Natural killer cell (primary cell): ENCODE results near the gene JUND. TPM values are rescaled to one million over a fixed set of nuclear protein-coding genes. Genes with fewer than 3 reads are reported as not detected.

Source experiments
- ATAC-seq, 3 donors: fragments of 150-1000 bp in 2 of 3; fragments of 200-7000 bp in 1 of 3; cut with Tn5 transposase; 1 replicate in 1 of 3; 2 replicates in 2 of 3; pipeline ENCODE4 v1.10.0; 2021; ENCODE audit warnings: mild to moderate bottlenecking in 2 of 3, moderate library complexity in 2 of 3
- DNase-seq, 2 donors: peaks; one replicate each; pipeline versions ENCODE4 v3.0.0 to v3.0.0-alpha.2; 2013 to 2021; ENCODE audit warnings: mixed read lengths in 1 of 2
- H3K27ac ChIP-seq: one replicate; pipeline ENCODE4 v1.5.1; 2013; ENCODE audit warnings: mild to moderate bottlenecking, low read length
- H3K27me3 ChIP-seq: one replicate; pipeline ENCODE4 v1.6.1; 2013; ENCODE audit warnings: low read length; ENCODE audit not compliant: control insufficient read depth, insufficient read depth
- H3K36me3 ChIP-seq: one replicate; pipeline ENCODE4 v1.6.1; 2013; ENCODE audit warnings: low read length; ENCODE audit not compliant: control insufficient read depth, insufficient read depth
- H3K4me1 ChIP-seq: one replicate; pipeline ENCODE4 v1.6.1; 2013; ENCODE audit warnings: low read length; ENCODE audit not compliant: control insufficient read depth, insufficient read depth
- H3K4me3 ChIP-seq: one replicate; pipeline ENCODE4 v1.5.1; 2013; ENCODE audit warnings: low read length
- H3K9me3 ChIP-seq: one replicate; pipeline ENCODE4 v1.6.1; 2013; ENCODE audit warnings: low read length; ENCODE audit not compliant: control insufficient read depth, insufficient read depth
- H3K27ac Mint-ChIP-seq, 2 donors: one replicate each; pipeline ENCODE4 v1.8.0; 2022; ENCODE audit warnings: mild to moderate bottlenecking in 2 of 2, mixed read lengths in 2 of 2, moderate library complexity in 1 of 2
- H3K27me3 Mint-ChIP-seq, 2 donors: one replicate each; pipeline ENCODE4 v1.8.0; 2022; ENCODE audit warnings: low read depth in 2 of 2, mixed read lengths in 2 of 2
- H3K36me3 Mint-ChIP-seq: one replicate; pipeline ENCODE4 v1.8.0; 2022; ENCODE audit warnings: mixed read lengths
- H3K4me1 Mint-ChIP-seq, 2 donors: one replicate each; pipeline ENCODE4 v1.8.0; 2022; ENCODE audit warnings: mixed read lengths in 2 of 2
- H3K4me3 Mint-ChIP-seq: one replicate; pipeline ENCODE4 v1.8.0; 2022; ENCODE audit warnings: mild to moderate bottlenecking, moderate library complexity, mixed read lengths
- H3K9me3 Mint-ChIP-seq, 2 donors: one replicate each; pipeline ENCODE4 v1.8.0; 2022; ENCODE audit warnings: mixed read lengths in 2 of 2
- CTCF ChIP-seq: fragments of 200-600 bp; IDR thresholded peaks from one replicate; pipeline ENCODE4 v1.8.0; 2022; ENCODE audit warnings: antibody characterized with exemption
- WGBS: methylation state at CpG from one replicate; pipeline ENCODE4 v1.1.7; 2013; ENCODE audit warnings: missing lambda C conversion rate; ENCODE audit not compliant: insufficient coverage; 5-methylcytosine and 5-hydroxymethylcytosine counted together
- intact Hi-C: fragments of 100-400 bp; cut with micrococcal nuclease; formaldehyde crosslinking; loops from one replicate; pipeline ENCODE4 v1.14.2; 2022
- total RNA-seq, 4 donors: library from RNA; stranded (reverse); fragments of 120-200 nt in 1 of 4; gene quantifications; one replicate each; pipeline versions ENCODE4 v1.2.3 to v1.2.4, GENCODE V29; 2013 to 2022

JUND gene
- total RNA-seq, 3 donors from 2014 or later (not counting 1 experiment from before 2014, with no cell fraction given): 1,182 to 2,122 (median 1,520) TPM

GRCh38 chr19:18289471-18290301 lies 8.3 kb upstream of the JUND start:
- intact Hi-C loops: loop anchor here (1.0 kb wide), 3 partner anchors 8 to 34 kb away; partner anchors contain the start of genes JUND and LSM4
- Histone ChIP-seq H3K27me3 (no peaks in the 10 kb centered on the region), H3K36me3 (no peaks in the 10 kb centered on the region), H3K9me3 (no peaks in the 10 kb centered on the region), H3K4me1 (peaks cover 66% of the 10 kb centered on the region), H3K27ac (peak overlapping the region; percentile 99), H3K4me3 (no peak overlapping the region)
- no peaks in the 10 kb centered on the region for H3K9me3 Mint-ChIP-seq
- H3K27me3 Mint-ChIP-seq: no peaks in the 10 kb centered on the region
- WGBS: 42% methylated on average over 9 of the region's 12 CpGs
- H3K27ac Mint-ChIP-seq: peak overlapping the region; percentile 89
- peak in 1 of 2 donors; percentile 38 for DNase-seq
- peaks cover 50 to 60% of the 10 kb centered on the region in 2 donors for H3K4me1 Mint-ChIP-seq
- H3K4me3 Mint-ChIP-seq: peak overlapping the region; percentile 77
- ATAC-seq: no peak
- no peaks in the 10 kb centered on the region for H3K36me3 Mint-ChIP-seq
- TF ChIP-seq CTCF: no peak

- intact Hi-C loops: no loop called here
- no peaks in the 10 kb centered on the region for H3K36me3 Mint-ChIP-seq
- DNase-seq (no peak), ATAC-seq (no peak)
- 90% methylated on average over 26 of the region's 26 CpGs for WGBS
- H3K4me3 ChIP-seq: no peak overlapping the region
- H3K9me3 ChIP-seq: no peaks in the 10 kb centered on the region
- no peak overlapping the region for H3K4me3 Mint-ChIP-seq
- H3K27me3 ChIP-seq: no peaks in the 10 kb centered on the region
- peak overlapping the region; percentile 75 to 89 for H3K27ac Mint-ChIP-seq
- no peak overlapping the region for H3K27ac ChIP-seq
- H3K27me3 Mint-ChIP-seq: no peaks in the 10 kb centered on the region
- no peak for TF ChIP-seq CTCF
- no peaks in the 10 kb centered on the region for H3K9me3 Mint-ChIP-seq
- peaks cover 41 to 53% of the 10 kb centered on the region in 2 donors for H3K4me1 Mint-ChIP-seq
- H3K36me3 ChIP-seq: no peaks in the 10 kb centered on the region
- H3K4me1 ChIP-seq: peaks cover 57% of the 10 kb centered on the region
Measured at GRCh38 chr19:18287836-18288772, 6.7 kb upstream of the JUND start.

- WGBS: 97% methylated on average over 21 of the region's 21 CpGs
Measured at GRCh38 chr19:18286973-18287635, 5.7 kb upstream of the JUND start.

More at GRCh38 chr19:18286973-18287635, 5.7 kb upstream of the JUND start:
- Histone ChIP-seq H3K9me3 (no peaks in the 10 kb centered on the region), H3K27me3 (no peaks in the 10 kb centered on the region), H3K4me1 (peaks cover 57% of the 10 kb centered on the region), H3K36me3 (no peaks in the 10 kb centered on the region), H3K4me3 (no peak overlapping the region), H3K27ac (no peak overlapping the region)
- no peak for DNase-seq
- no peak for TF ChIP-seq CTCF
- Mint-ChIP-seq H3K36me3 (no peaks in the 10 kb centered on the region), H3K27me3 (no peaks in the 10 kb centered on the region), H3K4me3 (no peak overlapping the region), H3K27ac (peak overlapping the region; percentile 49 to 83), H3K9me3 (no peaks in the 10 kb centered on the region), H3K4me1 (peaks cover 42 to 59% of the 10 kb centered on the region in 2 donors)
- intact Hi-C loops: no loop called here
- no peak for ATAC-seq
